ENCODE measurements around the gene MBLAC2. TPM values are rescaled to one million over a fixed set of nuclear protein-coding genes. Genes with fewer than 3 reads are reported as not detected.

The MBLAC2 gene
- 6.7 TPM for total RNA-seq

DNA sequence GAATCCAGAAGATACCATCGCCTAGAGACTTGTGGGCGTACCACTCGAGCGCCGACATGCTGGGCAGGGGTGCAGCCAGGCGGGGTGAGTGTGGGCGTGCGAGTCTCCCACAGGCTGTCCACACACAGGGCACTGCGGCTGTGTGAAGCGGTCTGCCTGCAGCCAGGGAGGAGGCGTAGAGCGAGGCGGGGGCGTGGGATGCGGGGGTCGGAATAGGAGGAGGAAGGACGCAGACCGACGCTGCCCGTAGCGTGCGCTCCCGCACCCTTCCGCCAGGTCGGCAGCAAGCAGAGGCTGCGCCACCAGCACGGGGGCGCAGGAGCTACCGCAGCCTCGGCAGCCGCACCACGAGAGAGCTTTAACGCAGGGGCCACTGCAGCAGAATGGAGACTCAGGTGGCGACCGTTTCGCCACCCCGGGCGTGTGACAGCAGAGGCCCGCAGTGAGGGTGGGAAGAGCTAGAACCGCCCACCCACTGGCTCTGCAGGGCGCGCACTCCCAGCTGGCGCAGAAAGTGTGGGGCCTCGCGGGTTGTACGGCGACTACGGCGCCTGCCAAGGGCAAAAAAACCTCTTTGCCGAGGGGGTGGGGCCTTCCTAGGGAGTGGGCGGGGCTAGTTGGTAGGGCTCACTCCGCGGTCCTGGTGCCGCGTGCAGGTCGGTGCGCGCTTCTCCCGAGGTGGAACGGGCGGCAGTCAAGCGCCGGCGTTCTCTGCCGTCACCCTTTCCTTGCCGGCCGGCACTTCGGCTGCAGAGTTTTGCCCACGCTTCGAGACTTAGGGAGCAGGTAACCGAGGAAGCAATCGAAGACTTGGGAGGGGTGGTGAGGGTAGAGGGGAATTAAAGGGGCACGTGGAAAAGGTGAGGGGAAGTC lies at the start of gene MBLAC2, which contains the start of gene POLR3G:
Gene MBLAC2, minus strand, starts transcription at position 537 of the 873 bp plus-strand sequence. Its CDS starts 479 bp downstream, at position 58.
Gene POLR3G, plus strand, starts transcription at position 630 of the 873 bp plus-strand sequence. CDS start 10,704 bp downstream, outside the sequence.
- peak; percentile 86 for DNase-seq

DNA sequence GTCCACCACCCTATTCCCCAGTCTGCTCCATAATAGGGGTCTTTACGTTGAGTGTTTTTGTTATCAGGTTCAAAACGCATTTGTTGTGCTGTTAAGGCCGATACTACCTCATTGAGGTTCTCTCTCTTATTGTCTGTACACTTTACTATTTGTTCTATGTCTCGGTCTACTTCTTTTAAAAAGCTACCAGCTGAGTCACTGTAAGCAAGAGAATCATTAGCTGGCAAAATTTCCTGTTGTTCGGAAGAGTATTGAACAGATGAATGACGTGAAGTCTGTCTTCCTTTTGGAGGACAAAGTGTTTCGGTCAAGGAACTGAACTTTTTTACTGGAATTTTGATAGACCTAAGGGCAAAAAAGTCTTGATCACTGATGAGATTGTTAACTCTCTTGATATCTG lies 44.5 kb upstream of the MBLAC2 start:
- no peak for DNase-seq

DNA sequence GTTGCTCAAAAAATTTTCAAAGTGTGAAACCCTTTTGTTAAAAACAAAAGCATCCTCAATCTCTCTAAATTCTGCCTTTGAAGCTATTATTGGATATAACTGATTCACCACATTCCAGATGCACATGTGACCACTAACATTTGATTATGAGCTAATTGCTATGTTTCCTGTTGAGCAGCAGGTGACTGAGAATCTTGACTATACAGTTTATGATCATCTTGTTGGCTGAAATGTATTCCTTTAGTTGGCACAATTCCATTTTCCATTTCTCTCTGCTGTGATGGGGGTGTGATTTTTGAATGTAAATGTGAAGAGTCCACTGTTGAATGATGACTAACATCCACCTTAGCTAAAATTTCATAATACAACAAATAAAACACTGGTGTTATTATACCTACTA lies 44.1 kb upstream of the MBLAC2 start:
- no peak for DNase-seq

DNA sequence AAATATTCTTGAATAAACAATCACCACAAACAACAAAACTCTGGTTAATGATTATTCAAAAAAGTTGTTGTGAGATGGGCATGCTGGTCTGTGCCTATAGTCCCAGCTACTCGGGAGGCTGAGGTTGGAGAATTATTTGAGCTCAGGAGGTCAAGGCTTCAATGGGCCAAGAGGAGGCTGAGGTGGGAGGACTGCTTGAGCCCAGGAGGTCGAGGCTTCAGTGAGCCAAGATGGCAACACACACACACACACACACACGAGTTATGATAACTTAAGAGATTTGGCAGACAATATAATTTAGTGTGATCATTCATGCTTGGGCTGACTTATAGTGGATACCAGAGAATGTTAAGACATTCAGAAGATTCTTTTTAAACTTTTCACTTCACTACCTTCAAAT lies 39.9 kb upstream of the MBLAC2 start:
- DNase-seq: no peak

DNA sequence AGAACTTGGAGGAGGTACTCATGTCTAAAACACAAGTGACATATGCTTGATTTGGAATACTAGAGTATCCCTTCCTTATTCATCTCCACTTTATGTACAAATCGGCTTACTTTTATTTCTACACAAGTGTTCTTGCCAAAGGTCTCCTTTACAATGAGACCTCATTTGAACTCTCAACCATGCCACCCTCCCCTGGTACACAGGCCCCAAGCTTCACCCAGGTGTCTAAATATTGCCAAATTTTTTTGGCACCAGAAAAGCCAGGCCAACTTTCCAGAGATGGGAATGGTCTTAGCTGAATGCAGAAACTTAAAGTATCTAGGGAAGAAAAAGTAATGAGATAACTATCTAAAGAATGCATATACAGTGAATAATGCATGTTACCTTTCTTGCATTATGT lies 35.9 kb upstream of the MBLAC2 start:
- no peak for DNase-seq

DNA sequence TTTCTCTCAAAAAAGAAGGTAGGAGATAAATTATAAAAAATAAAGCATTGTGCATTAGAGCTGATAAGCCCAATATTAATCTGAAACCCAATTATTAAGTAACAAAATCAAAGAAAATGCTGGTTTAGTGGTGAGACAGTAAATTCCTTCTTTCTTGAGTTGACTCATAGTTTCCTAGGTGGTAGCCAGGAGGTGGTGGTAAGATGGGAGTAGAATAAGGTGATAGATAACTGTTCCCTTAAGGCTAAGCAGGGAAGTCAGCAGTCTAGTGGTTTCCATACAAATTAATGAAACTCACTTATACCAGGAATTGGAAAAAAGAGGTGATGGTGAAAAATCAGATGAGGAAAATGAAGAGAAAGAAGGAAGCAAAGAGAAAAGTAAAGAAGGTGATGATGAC lies 31.6 kb upstream of the MBLAC2 start:
- no peak for DNase-seq

DNA sequence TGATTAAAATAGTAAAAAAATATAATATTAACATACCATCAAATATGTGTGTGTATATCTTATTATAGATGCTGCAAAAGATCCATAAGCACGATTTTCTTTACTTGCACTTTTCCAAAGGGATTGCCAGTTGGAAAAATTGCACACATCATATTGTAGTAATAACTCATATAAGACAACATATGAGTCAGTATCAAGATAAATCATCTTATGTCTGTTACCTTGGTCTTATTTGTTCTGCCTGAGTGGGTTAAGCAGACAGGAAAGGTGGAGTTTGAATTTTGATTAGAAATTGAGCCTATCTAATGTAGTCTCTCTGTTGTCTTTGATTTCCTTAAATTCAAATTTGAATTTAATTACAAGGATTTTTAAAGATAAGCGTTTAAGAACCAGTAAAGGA lies 30.2 kb upstream of the MBLAC2 start:
- no peak for DNase-seq

DNA sequence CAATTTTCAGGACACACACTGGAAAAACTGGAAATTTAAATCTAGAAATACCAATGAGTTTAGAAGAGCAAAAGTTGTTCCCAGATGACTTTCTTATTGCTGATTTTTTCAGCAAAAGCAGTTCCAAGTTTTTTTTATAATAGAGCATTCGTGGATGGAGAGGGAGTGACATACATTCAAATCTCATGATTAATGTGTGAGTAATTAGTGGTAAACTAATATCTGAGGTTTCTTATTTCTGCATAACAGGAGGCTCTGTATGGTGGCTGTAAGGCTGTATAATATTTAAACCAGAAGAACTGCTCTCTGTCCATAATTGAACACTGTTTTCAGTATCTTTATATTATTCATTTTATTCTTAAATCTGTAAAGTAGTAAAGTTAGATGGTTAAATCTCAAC lies 29.0 kb upstream of the MBLAC2 start:
- DNase-seq: no peak

DNA sequence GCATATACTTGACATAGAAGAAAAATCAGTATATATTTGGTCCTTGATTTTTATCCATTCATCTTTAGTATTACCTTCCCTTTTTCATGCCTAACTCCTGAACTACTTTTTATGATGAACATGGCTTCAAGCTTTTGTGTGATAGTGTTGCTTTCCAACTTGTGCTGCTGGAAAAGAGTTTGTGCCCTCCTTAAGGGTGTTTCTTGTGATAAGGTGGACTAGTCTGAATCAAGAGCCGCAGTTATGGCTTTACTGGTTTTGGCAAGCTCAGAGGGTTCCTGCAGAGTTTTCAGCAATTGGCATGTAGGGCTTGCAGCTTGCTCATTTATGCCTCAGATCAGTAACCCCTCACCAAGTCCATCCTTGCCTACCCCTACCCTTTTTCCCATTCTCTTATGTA lies 20.6 kb upstream of the MBLAC2 start:
- no peak for DNase-seq

DNA sequence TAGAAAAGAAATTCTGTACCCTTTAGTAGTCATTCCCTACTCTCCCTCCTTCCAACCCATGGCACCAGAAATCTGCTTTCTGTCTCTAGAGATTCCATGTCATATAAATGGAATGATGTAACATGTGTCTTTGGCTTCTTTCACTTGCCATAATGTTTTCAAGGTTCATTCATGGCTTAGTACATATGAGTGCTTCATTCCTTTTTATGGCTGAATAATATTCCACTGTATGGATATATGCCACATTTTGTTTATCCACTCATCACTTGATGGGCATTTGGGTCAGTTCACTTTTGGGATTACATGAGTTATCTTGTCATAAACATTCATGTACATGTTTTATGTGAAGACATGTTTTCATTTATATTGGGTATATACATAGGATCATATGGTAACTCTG lies 19.5 kb upstream of the MBLAC2 start:
- no peak for DNase-seq

DNA sequence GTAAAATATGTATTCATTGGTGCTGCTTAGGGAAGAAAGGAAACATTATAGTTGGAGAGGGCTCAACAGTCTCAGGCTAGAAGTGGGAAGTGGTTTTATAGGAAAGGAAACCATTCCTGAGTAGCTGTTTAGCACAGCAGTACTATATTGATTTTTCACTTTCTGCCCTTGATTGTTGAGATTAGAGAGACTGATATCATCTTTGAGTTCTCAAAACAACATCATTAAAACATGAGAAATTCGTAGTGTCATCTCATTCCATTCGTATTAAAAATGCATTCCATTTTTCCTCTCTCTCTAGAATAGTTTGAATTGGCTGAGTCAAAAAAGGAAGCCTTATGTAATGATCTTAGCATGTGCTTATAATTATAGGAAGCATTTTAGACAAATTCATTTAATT lies 14.2 kb upstream of the MBLAC2 start:
- peak; percentile 47 for DNase-seq

DNA sequence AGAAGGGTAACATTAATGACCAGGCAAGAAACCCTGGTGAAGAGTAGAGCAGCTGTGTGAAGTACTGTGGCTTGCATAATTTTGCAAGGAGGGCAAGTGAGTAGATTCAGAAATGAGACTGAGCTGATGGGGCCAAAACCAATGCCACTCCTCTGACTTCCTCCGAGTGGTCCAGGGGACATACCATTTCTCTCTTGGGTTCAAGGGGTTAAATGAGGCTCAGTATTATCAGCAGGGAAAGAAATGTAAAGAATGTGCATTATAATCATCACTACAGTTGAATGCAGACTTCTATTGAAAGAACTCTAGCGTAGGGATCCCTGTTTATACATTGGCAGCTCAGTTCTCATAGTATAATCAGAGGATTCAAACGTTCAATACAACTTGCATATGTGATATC lies 10.0 kb upstream of the MBLAC2 start:
- no peak for DNase-seq

DNA sequence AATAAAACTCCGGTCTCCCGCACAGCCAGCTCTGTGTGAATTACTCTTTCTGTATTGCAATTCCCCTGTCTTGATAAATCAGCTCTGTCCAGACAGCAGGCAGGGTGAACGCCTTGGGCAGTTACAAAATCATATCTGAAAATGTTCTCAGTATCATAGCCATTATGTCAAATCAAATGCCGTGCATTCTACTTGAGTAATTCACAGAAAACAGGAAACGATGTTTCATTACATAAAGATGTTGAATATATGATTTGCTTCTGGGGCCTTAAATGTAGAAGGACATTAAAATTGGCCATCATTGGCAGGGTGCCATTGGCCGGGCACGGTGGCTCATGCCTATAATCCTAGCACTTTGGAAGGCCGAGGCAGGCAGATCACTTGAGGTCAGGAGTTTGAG lies 8.6 kb upstream of the MBLAC2 start:
- DNase-seq: no peak

DNA sequence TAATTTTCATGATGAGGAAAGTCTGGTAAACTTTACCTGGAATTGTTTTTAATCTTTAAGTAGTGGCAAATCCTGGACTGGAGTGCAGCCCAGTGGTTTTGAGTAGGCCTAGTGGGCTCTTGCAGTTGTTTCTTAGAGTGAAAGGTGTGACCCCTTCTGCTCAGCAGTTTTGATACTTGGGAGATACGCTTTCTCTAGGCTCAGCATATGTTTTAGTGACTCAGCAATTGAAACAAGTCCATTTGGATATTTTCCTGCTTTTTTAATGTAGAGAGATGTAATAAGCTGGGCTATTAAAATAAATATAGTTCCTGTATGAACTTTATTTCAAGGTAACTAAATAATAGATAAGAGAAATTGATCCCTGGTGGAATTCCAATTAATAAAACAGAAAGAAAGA lies 6.1 kb upstream of the MBLAC2 start:
- no peak for DNase-seq

DNA sequence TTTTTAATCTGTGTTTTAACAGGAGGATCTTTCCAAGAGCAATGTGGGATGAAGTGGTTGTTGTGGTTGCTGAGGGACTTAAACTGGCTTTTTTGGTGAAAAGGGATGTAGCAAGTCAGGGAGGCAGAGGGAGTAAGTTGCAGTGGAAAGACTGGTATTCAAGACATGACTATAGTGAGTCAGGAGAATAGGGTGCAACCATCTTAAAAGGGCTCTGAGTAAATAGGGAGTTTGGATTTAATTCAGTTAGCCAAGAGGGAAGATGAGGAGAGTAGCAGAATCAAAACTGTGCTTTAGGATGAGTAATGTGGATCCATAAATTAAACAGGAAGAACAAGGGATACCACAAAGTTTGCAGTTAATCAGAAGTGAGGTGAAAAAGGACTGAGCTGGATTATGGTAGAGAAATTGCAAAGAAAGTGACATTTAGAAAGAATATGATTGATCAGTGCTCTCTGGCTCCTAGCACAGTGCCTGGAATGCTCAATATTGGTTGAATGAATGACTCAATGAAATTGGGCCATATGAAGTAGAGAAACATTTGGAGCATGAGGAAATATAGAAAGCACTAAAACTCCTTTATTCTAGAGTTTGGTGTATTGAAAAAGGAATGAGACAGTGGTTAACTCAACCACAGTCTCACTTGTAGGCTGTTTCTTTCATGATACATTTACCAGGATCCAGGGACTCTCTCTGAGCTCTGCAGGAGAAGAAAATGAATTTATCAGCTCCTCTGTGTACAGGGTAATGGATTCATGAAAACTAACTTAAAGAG lies 5.2 kb upstream of the MBLAC2 start:
- DNase-seq: no peak

DNA sequence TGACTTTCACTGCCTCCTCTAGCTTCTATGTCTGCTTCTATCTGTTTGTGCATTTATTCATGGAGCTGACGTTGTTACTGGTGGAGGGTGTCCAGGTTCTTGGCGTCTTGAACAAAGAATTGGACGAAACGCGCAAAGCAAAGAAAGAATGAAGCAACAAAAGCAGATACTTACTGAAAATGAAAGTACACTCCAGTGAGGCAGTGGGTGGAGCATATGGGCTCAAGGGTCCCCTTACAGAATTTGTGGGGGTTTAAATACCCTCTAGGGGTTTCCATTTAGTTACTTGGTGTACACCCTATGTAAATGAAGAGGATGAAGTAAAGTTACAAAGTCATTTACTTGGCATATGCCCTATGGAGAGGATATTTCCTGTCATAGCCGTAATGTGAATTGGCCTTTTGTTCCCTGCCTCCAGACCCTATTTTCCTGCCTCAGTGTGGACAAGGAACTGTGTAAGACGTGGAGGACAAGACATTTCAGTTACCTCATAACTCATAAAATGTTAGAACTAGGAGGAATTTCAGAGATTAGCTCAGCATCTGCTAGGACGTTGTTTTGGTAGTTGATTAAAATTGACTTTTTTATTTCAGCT lies 3.1 kb upstream of the MBLAC2 start:
- no peak for DNase-seq

DNA sequence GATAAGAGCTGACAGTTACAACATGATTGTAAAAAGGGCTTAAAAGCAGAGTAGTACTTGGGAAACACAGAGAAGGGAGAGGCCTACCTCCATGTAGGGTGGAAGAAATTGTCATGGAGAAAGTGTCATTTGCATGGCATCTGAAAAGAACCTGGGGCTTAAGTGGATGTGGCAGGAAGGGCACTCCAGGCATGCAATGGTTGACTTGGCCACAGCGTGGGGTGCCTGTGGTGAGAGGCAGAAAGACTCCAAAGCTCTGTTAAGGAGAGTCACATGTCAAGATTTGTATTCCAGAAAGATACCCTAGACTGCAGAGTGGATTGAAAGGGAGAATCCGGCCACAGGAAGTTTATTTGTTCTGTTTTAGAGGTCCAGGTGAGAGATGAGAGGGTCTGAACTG lies 2.5 kb upstream of the MBLAC2 start:
- DNase-seq: no peak

DNA sequence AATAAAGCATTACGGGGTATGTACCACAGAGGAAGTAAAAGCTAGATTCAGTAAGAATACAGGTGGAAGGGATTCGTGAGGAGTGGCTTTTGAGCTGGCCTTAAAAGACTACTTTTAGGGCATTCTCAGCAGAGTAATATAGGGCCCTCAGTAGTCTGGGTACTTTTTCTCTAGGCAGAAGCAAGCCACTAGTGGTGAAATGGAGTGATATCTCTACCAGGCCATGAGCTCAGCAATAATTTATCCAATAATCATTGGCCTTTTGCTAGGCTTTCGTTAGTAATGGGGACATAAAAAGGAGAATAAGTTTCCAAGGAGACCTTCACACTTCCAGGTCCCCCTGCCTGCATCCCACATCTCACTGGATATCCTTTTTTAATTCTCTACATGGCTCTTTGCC lies 1.8 kb upstream of the MBLAC2 start:
- DNase-seq: no peak

DNA sequence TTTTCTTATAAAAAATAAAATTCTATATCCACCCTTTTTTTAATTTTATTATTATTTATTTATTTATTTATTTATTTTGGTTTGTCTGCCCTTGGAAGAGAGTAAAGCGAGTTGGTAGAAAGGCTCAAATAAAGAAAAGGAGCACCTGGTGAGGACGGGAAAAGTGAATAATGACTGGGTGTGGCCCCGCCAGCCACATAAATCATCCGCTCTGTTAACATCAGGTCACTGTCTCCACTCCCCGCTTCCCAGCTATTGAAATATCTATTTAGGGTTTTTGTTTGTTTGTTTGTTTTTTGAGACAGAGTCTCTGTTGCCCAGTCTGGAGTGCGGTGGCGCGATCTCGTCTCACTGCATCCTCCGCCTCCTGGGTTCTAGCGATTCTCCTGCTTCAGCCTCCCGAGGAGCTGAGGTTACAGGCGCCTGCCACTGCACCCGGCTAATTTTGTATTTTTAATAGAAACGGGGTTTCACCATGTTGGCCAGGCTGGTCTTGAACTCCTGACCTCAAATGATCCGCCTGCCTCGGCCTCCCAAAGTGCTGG lies 937 bp upstream of the MBLAC2 start:
- DNase-seq: no peak

DNA sequence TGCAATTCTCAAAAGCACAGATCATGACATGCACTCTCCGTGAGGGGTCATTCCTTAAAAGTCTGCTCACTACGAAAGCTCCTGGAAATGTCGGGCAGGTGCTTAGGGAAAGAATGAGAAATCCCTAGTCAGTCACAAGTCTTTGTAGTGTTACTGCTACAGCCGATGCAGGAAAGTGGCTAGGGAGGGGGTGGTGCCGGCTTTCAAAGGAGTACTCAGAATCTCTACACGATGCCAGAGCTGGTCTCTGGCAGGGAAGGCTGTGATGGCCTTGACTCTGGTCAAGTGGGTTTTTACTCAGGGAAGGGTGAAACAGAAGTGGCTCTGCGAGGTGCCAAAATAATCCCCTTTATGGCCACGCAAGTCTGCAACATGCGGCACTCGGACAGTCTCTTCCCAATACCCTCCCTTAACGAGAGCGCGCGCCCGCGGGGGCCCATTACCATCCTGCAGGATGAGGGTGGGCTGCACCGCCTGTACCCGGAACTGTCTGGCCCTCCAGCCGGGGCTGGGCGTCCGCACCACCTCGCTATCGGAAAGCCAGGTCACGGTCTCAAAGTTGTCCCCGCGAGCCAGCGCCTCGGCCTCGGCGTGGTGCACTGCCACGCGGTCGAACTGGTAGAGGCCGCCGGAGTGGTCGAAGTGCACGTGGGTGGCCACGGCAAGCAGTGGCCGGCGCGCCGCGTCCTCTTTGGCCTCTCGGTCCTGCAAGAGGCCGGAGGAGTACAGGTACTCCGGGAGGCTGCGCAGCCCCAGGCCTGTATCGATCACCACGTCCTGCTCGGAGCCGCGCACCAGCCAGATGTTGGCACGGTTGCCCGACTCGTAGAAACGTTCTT lies 956 bp downstream of the MBLAC2 start:
- peak; percentile 39 for DNase-seq

DNA sequence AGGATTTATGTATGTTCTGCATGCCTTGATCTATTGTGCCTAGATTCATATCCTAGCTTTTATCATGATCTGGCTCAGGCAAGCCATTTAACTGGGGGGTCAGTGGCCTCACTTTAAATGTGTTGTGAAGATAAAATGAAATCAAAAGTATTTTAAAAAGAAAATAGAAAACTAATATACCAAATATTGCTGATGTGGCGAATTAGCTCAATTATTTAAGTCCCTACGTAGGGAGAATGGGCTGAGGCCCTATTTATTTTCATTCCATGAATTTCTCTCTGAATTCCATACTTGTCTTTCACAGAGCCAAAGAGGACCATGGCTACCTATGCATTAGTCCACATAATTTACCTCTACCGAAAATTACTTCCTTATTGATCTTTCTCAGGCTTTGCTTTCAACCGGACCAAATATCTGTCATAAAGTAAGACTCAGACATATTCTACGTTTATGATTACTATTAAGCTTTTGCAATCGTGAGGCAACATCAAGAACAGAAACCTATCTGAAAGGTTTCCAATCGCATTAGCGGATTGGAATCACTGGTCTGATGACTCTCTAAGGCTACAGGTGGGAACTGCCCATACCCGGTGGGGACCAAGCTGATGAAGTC lies 1.7 kb downstream of the MBLAC2 start:
- DNase-seq: no peak

Data from skin of body (tissue), 2 donors.